ENCODE data around the gene HPS6.

The HPS6 gene

DNA sequence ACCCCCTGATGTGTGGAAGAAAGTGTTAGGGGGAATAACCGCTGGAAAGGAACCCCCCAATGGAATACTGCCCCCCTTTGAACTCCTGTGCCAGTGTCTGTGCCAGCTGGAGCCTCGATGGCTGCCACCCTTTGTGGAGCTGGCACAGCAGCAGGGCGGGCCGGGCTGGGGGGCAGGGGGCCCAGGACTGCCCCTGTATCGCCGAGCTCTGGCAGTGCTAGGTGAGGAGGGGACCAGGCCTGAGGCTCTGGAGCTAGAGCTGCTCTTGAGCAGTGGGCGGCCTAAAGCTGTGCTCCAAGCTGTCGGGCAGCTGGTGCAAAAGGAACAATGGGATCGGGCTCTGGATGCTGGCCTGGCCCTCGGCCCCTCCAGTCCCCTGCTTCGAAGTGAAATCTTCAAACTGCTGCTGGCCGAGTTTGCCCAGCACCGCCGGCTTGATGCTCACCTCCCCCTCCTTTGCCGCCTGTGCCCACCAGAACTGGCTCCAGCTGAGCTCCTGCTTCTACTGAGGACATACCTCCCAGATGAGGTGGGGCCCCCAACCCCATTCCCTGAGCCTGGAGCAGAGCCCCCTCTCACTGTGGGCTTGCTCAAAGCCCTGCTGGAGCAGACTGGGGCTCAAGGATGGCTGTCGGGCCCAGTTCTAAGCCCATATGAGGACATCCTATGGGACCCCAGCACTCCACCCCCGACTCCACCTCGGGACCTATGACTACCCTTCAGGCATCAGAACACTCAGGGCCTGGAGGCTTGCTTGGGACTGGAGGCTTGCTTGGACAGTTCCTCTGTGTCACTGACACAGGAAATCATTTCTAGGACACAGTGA lies 2.2 kb downstream of the HPS6 start:
- no peaks in the 10 kb centered on the region for H3K27me3 ChIP-seq (ENCODE audit: insufficient read depth, poor library complexity, severe bottlenecking)
- H3K27ac ChIP-seq (replicated peaks) = no peak overlapping the region
- no peak overlapping the region for H3K4me3 ChIP-seq (replicated peaks; ENCODE audit: insufficient read depth, low read length)
- no peak for TF ChIP-seq GABPA (IDR thresholded peaks at IDR 0.05; ENCODE audit: low read depth)
- no peak for DNase-seq (ENCODE audit: low read depth in 1 of 2, low spot score in 1 of 2)

DNA sequence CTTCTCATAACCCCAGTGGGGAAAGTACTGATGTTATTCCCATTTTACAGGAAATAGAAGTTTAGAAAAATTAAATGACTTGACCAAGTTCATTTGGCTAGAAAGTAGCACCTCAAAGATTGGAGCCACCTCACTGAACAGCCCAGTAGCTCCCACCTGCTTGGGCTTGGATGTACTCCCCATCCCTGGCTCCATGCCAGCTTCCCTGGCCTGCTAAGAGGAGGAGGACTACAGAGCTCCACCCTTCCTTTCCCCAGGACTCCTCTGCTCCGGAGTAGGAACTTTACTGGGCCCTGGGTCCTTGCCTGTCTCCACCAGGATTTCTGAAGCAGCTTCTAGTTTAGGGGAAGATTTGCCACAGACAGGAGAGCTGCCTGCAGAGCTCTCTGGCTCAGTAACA lies 3.1 kb downstream of the HPS6 start:
- no peak for DNase-seq (ENCODE audit: low read depth in 1 of 2, low spot score in 1 of 2)
- H3K27me3 ChIP-seq (ENCODE audit: insufficient read depth, poor library complexity, severe bottlenecking) = no peaks in the 10 kb centered on the region
- no peak for TF ChIP-seq POLR2AphosphoS5 (IDR thresholded peaks at IDR 0.05; ENCODE audit: low read depth)
- TF ChIP-seq, protein P1, sequence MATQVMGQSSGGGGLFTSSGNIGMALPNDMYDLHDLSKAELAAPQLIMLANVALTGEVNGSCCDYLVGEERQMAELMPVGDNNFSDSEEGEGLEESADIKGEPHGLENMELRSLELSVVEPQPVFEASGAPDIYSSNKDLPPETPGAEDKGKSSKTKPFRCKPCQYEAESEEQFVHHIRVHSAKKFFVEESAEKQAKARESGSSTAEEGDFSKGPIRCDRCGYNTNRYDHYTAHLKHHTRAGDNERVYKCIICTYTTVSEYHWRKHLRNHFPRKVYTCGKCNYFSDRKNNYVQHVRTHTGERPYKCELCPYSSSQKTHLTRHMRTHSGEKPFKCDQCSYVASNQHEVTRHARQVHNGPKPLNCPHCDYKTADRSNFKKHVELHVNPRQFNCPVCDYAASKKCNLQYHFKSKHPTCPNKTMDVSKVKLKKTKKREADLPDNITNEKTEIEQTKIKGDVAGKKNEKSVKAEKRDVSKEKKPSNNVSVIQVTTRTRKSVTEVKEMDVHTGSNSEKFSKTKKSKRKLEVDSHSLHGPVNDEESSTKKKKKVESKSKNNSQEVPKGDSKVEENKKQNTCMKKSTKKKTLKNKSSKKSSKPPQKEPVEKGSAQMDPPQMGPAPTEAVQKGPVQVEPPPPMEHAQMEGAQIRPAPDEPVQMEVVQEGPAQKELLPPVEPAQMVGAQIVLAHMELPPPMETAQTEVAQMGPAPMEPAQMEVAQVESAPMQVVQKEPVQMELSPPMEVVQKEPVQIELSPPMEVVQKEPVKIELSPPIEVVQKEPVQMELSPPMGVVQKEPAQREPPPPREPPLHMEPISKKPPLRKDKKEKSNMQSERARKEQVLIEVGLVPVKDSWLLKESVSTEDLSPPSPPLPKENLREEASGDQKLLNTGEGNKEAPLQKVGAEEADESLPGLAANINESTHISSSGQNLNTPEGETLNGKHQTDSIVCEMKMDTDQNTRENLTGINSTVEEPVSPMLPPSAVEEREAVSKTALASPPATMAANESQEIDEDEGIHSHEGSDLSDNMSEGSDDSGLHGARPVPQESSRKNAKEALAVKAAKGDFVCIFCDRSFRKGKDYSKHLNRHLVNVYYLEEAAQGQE (IDR thresholded peaks at IDR 0.05; ENCODE audit: insufficient replicate concordance, low read depth) = no peak
- no peak for TF ChIP-seq GABPA (IDR thresholded peaks at IDR 0.05; ENCODE audit: low read depth)
- TF ChIP-seq SPI1 (IDR thresholded peaks at IDR 0.05; ENCODE audit: borderline replicate concordance, low read depth) = no peak
- TF ChIP-seq, protein P2, sequence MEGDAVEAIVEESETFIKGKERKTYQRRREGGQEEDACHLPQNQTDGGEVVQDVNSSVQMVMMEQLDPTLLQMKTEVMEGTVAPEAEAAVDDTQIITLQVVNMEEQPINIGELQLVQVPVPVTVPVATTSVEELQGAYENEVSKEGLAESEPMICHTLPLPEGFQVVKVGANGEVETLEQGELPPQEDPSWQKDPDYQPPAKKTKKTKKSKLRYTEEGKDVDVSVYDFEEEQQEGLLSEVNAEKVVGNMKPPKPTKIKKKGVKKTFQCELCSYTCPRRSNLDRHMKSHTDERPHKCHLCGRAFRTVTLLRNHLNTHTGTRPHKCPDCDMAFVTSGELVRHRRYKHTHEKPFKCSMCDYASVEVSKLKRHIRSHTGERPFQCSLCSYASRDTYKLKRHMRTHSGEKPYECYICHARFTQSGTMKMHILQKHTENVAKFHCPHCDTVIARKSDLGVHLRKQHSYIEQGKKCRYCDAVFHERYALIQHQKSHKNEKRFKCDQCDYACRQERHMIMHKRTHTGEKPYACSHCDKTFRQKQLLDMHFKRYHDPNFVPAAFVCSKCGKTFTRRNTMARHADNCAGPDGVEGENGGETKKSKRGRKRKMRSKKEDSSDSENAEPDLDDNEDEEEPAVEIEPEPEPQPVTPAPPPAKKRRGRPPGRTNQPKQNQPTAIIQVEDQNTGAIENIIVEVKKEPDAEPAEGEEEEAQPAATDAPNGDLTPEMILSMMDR (IDR thresholded peaks at IDR 0.05; ENCODE audit: insufficient read depth, low read length) = no peak
- H3K4me3 ChIP-seq (replicated peaks; ENCODE audit: insufficient read depth, low read length) = no peak overlapping the region
- H3K27ac ChIP-seq (replicated peaks) = peak overlapping the region; percentile 32; the same call in 1 of the 2 replicates

DNA sequence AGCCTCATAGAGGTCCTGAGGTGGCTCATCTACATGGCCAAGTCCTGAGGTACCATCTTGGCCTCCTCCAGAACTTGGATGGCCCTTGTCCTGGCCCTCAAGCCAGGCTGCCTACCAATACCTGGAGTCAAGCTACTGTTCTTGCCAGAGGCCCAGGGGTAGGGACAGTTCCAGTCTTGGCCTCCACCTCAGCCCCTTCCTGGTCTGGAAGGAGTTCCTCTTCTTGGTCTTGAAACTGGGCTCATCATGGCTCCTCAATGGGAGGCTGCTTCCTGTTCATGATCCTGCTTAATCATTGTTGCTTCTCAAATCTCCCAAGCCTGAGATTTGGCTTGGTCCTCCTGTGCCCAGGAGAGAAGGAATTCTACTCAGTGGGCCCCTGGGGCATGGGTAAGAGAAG lies 3.9 kb downstream of the HPS6 start:
- peak; percentile 64 to 68 for DNase-seq (ENCODE audit: low read depth in 1 of 2, low spot score in 1 of 2)
- peak; percentile 86 for TF ChIP-seq SPI1 (IDR thresholded peaks at IDR 0.05; ENCODE audit: borderline replicate concordance, low read depth)
- TF ChIP-seq GABPA (IDR thresholded peaks at IDR 0.05; ENCODE audit: low read depth) = no peak
- TF ChIP-seq, protein P2 (IDR thresholded peaks at IDR 0.05; ENCODE audit: insufficient read depth, low read length) = no peak
- H3K27ac ChIP-seq (replicated peaks) = peak overlapping the region; percentile 32
- no peaks in the 10 kb centered on the region for H3K27me3 ChIP-seq (ENCODE audit: insufficient read depth, poor library complexity, severe bottlenecking)
- H3K4me3 ChIP-seq (replicated peaks; ENCODE audit: insufficient read depth, low read length) = no peak overlapping the region

DNA sequence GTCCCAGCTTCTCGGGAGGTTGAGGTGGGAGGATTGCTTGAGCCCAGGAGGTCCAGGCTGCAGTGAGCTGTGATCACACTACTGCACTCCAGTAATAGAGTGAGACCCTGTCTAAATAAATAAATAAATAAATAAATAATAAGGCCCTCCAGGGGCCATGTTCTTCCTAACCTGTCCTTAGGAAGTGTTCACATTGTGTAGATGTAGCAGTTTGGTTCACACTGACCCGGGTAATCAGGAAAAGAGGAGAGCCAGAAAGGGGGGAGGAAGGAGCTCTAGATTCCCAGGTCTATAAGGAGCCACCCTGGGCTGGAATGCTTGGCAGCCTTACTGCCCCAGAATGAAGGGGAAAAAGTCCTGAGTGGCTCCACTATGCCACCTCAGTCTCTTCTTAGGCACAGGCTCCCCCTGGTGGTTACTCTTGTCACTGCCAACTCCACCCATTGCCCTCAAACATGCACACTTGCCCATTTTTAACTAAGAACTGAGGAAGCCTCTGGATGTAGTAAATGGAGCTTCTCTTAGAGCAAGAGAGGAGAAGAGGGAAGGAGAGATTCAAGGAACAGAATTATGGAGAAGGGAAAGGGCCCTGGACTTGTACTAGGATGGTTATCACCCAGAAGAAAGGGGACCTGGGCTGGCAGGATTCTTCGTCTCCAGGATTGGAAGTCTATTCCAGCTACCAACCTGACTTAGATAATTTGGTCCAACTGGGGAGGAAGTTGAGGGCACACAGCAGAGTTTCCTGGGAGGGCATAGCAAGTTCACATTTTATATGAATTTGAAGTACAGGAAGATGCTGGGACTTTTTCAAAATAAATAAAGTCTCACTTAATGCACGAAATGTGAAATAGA lies 7.8 kb downstream of the HPS6 start:
- no peaks in the 10 kb centered on the region for H3K27me3 ChIP-seq (ENCODE audit: insufficient read depth, poor library complexity, severe bottlenecking)
- peak; percentile 57 to 85 for DNase-seq (ENCODE audit: low read depth in 1 of 2, low spot score in 1 of 2)
- H3K4me3 ChIP-seq (replicated peaks; ENCODE audit: insufficient read depth, low read length) = no peak overlapping the region
- TF ChIP-seq, protein P1 (IDR thresholded peaks at IDR 0.05; ENCODE audit: insufficient replicate concordance, low read depth) = no peak
- TF ChIP-seq, protein P2 (IDR thresholded peaks at IDR 0.05; ENCODE audit: insufficient read depth, low read length) = peak; percentile 93
- no peak overlapping the region for H3K27ac ChIP-seq (replicated peaks)
